ENCODE measurements around the gene FKBP1A. TPM values are rescaled to one million over a fixed set of nuclear protein-coding genes. Genes with fewer than 3 reads are reported as not detected.

FKBP1A gene
- total RNA-seq, 2 donors from 2014 or later: 69.9 to 184 TPM

DNA sequence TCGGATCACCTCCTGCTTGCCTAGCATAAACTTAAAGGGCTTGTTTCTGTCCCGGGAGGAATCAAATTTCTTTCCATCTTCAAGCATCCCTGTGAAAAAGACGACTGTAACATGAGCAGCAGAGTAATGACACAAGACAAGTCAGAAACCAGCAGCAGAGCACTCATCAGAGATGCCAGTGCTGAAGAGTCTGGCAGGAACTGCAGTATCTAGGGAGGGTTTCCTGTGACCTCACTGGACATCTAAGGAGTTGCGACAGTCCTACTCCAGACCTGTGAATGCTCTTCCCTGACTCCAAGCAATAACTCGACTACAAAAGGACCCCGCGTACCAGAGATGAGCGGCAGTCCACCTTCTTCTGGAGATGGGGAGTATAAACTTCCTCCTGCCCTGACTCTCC is 17.3 kb downstream of the FKBP1A start:
- no peak for DNase-seq (ENCODE audit: low spot score)
- TF ChIP-seq, protein P1, sequence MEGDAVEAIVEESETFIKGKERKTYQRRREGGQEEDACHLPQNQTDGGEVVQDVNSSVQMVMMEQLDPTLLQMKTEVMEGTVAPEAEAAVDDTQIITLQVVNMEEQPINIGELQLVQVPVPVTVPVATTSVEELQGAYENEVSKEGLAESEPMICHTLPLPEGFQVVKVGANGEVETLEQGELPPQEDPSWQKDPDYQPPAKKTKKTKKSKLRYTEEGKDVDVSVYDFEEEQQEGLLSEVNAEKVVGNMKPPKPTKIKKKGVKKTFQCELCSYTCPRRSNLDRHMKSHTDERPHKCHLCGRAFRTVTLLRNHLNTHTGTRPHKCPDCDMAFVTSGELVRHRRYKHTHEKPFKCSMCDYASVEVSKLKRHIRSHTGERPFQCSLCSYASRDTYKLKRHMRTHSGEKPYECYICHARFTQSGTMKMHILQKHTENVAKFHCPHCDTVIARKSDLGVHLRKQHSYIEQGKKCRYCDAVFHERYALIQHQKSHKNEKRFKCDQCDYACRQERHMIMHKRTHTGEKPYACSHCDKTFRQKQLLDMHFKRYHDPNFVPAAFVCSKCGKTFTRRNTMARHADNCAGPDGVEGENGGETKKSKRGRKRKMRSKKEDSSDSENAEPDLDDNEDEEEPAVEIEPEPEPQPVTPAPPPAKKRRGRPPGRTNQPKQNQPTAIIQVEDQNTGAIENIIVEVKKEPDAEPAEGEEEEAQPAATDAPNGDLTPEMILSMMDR (IDR thresholded peaks at IDR 0.05): no peak
- Histone ChIP-seq H3K27ac (no peak overlapping the region), H3K36me3 (peaks cover 3% of the 10 kb centered on the region), H3K27me3 (replicated peaks; ENCODE audit: insufficient read depth) (no peaks in the 10 kb centered on the region), H3K4me3 (no peak overlapping the region), H3K4me1 (ENCODE audit: control insufficient read depth in 1 of 2, low read depth in 2 of 2) (peaks cover 40 to 58% of the 10 kb centered on the region in 2 donors), H3K9me3 (no peaks in the 10 kb centered on the region)
- ATAC-seq (ENCODE audit: insufficient number of reproducible peaks, low FRiP score, low read depth): no peak

- ATAC-seq (ENCODE audit: insufficient number of reproducible peaks, low FRiP score, low read depth) (no peak), DNase-seq (ENCODE audit: low spot score) (no peak)
- Histone ChIP-seq H3K27me3 (replicated peaks; ENCODE audit: insufficient read depth) (no peaks in the 10 kb centered on the region), H3K4me3 (no peak overlapping the region), H3K4me1 (ENCODE audit: control insufficient read depth in 1 of 2, low read depth in 2 of 2) (peaks cover 45 to 67% of the 10 kb centered on the region in 2 donors), H3K27ac (peak overlapping the region; percentile 4 to 51), H3K36me3 (peaks cover 3% of the 10 kb centered on the region), H3K9me3 (no peaks in the 10 kb centered on the region)
- TF ChIP-seq, protein P1 (IDR thresholded peaks at IDR 0.05): no peak
Measured at GRCh38 chr20:1374246-1374645, 18.6 kb downstream of the FKBP1A start.

DNA sequence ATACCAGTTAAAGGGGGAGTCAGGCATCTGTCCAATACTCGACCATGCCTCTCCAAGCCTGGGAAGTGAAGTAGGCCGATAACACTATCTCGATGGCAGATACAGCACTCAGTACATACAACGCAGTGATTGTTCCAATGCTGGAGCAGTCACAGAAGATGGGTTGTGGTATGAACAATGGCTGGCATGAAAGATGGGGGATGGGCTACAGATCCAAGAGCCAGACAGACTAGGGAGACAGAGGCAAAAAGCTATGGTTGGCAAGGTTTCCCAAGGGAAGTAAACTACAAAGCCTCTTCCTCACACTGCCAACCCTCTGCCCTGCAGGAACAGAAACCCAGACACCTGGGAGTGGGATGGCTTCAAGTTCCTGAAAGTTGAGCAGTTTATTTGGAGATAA is 19.2 kb downstream of the FKBP1A start:
- no peak for ATAC-seq (ENCODE audit: insufficient number of reproducible peaks, low FRiP score, low read depth)
- TF ChIP-seq, protein P1 (IDR thresholded peaks at IDR 0.05): no peak
- Histone ChIP-seq H3K4me3 (no peak overlapping the region), H3K9me3 (no peaks in the 10 kb centered on the region), H3K27ac (peak overlapping the region in 1 of 2 donors; percentile 29), H3K27me3 (replicated peaks; ENCODE audit: insufficient read depth) (no peaks in the 10 kb centered on the region), H3K36me3 (peaks cover 3% of the 10 kb centered on the region), H3K4me1 (ENCODE audit: control insufficient read depth in 1 of 2, low read depth in 2 of 2) (peaks cover 45 to 67% of the 10 kb centered on the region in 2 donors)
- no peak for DNase-seq (ENCODE audit: low spot score)

- Histone ChIP-seq H3K4me3 (no peak overlapping the region), H3K4me1 (ENCODE audit: control insufficient read depth in 1 of 2, low read depth in 2 of 2) (peaks cover 45 to 66% of the 10 kb centered on the region in 2 donors), H3K9me3 (no peaks in the 10 kb centered on the region), H3K27ac (no peak overlapping the region), H3K36me3 (peaks cover 3% of the 10 kb centered on the region), H3K27me3 (replicated peaks; ENCODE audit: insufficient read depth) (no peaks in the 10 kb centered on the region)
- TF ChIP-seq, protein P1 (IDR thresholded peaks at IDR 0.05): no peak
- no peak for ATAC-seq (ENCODE audit: insufficient number of reproducible peaks, low FRiP score, low read depth)
- no peak for DNase-seq (ENCODE audit: low spot score)
Measured at GRCh38 chr20:1373036-1373435, 19.8 kb downstream of the FKBP1A start.

GRCh38 chr20:1371830-1372539 is 20.9 kb downstream of the FKBP1A start:
- ATAC-seq (ENCODE audit: insufficient number of reproducible peaks, low FRiP score, low read depth) (no peak), DNase-seq (ENCODE audit: low spot score) (no peak)
- H3K36me3 ChIP-seq: peaks cover 3% of the 10 kb centered on the region
- TF ChIP-seq, protein P1 (IDR thresholded peaks at IDR 0.05): no peak
- no peaks in the 10 kb centered on the region for H3K9me3 ChIP-seq
- H3K4me1 ChIP-seq (ENCODE audit: control insufficient read depth in 1 of 2, low read depth in 2 of 2): peaks cover 40 to 56% of the 10 kb centered on the region in 2 donors
- no peak overlapping the region for H3K27ac ChIP-seq
- H3K4me3 ChIP-seq: no peak overlapping the region
- no peaks in the 10 kb centered on the region for H3K27me3 ChIP-seq (replicated peaks; ENCODE audit: insufficient read depth)
